HG02840 (cell line): ENCODE results near the gene TP53TG3C.
"Not testable (repeated sequence)": the region's sequence is repeated elsewhere in the genome, so short reads cannot be mapped to it uniquely, and the experiment has no call there.

Source experiments
- ATAC-seq: cut with Tn5 transposase; IDR thresholded peaks from one replicate; pipeline ENCODE4 v1.9.1; 2021; ENCODE audit warnings: mild to moderate bottlenecking, moderate library complexity, moderate number of reproducible peaks; ENCODE audit not compliant: unreplicated experiment, low FRiP score

The TP53TG3C gene, protein sequence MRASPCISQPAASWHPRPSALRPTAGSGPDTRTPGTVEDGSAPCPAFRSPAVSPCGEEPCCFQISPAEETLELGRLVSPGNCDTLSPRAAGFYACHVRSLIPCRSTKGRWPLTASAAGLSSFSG

DNA sequence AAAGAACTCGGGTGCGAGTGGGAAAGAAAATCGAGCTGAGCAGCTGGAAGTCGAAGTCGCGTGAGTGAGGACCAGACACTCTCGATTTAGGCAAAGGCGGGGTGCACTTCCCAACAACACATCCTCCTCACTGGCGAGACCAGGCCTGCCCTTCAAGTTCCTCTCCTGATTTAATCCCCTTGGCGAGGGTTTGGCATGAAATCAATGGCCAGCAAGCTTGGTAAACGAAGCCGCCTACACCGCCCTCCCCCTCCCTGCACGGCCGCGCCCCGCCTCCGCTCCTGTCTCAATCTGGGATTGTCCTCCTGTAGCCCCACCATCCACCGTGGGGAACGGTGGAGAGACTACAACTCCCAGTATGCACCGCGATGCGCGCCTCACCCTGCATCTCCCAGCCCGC, at the start of gene TP53TG3C:
TSS of gene TP53TG3C (plus strand) at position 301 of the 400 bp plus-strand sequence. CDS start at position 369, 68 bp downstream.
- ATAC-seq: not testable (repeated sequence)
